GM21619 (cell line): ENCODE measurements around the gene POSTN.
"Not testable (repeated sequence)": the region's sequence is repeated elsewhere in the genome, so short reads cannot be mapped to it uniquely, and the experiment has no call there.

ENCODE experiments used
- ATAC-seq: cut with Tn5 transposase; IDR thresholded peaks from one replicate; pipeline ENCODE4 v1.9.1; 2021; ENCODE audit not compliant: unreplicated experiment

POSTN gene

DNA sequence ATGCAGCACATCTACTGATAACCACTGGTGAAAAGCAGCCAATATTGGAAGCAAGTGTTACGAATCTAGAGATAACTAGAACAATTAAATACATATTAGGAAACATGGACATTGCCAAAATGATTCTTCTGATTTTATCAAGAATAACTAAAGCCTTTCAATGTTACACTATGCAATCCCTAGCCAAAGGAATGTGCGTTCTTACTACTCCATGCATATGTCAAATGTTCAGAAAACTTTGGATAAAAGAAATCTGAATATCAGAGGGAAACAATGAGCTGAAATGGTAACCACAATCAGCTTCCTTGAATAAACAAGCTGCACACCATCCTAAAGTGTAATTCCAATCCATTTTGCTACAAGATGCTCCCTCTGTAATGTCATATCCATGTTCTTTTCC is 951 bp upstream of the POSTN start:
- no peak for ATAC-seq

DNA sequence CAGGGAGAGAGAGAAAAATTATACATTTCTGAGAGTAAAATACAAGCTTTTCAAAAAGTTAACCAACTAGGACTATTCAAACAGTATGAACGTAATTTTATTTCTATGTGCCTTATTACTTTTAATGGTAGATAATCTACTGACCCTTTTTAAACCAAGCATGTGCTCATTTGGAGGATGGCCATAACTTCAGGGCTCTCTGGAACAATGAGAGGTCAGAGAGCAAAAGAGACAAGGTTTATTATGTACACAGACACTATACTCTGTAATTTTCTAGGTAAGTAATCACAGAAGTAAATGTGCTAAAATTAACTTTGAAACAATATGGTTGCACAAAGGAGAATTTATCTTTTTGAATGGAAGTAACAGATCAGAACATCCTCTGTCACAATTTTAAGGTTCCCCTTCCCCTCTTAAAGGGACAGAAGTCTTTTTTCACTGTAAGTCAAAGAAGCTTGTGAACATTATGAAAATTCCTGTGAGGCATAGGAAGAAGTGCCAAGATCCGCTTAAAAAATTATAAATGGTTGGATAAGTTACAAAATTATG is 1.0 kb downstream of the POSTN start:
- ATAC-seq, result no peak

DNA sequence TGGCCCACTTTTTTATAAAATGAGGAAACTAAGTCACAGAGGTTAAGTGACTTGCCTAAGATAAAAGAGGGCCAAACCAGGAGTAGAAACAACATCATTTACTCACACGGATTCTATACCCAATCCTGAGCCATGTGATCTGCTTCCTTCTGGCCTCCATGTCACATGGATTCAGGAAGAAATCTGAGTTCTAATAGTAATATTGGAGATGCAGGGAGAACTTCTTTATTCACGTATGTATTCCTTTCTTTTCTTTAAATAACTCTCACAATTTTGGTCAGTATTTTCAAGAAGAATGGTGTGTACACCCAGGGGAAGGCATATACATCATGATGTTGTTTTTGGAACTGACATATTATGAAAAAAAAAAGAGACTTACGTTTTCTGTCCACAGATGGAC is 1.8 kb downstream of the POSTN start:
- ATAC-seq, result no peak

DNA sequence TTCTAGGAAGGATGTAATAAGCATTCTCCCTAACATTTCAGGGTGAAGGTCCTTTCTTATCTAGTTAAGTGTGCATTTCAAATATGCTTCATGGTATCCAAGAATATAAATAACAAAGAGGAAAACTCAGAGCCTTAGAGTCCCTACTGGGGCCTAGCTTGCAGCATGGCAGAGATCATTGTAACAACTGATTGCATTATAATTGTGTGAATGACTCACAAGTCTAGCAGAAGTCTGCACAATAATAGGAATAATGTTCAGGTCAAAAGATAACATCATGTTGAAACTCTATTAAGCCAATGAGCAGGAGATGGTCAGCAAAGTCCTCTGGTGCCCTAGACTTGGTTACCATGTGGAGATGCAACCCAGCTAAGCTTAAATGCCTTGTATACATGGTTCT is 3.4 kb downstream of the POSTN start:
- no peak for ATAC-seq

DNA sequence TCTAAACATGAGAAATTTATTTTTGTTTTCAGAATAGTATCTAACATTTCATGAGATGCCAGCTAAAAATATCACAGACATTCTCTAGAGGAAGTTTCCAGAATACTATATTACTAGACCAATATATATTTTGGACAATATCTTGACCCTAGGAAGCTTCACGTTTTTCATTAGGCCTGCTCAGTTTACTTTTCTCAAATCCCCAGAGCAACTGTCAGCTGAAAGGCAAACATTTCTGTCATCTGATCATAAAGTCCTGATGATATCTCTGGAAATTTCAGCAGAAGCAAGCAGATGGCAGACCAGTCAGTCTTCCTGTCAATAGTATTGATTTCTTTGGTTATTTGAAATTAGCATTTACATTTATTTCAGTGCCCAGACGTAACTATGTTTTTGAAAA is 4.0 kb downstream of the POSTN start:
- no peak for ATAC-seq

DNA sequence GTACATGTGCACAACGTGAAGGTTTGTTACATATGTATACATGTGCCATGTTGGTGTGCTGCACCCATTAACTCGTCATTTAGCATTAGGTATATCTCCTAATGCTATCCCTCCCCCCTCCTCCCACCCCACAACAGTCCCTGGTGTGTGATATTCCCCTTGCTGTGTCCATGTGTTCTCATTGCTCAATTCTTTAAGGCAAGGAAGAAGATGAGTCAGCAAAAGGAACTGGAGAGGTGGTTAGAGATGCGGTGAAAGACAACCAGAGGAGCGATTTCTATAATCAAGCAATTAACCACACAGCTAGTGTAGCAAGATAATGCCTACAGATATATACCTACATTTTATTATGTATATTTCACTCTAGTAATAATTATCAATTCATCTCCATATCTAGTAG is 9.2 kb downstream of the POSTN start:
- ATAC-seq, result not testable (repeated sequence)

DNA sequence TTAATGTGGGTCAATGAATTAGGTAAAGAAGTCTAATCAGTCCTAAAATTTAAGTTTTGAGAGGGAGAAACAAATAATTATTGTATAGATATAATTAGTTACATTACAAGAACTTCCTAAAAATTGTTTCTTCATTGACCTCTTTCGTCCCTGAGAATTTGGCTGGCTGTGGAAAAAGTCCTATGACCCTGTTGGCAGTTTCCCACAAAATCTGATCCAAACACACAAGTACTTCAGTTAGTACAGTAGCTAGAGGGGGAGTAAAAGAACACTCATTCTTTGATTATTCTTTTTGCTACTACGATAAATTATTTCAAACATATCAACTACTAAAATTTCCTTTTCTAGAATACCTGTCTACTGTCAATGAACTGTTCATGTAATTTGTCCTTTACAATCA is 11.3 kb downstream of the POSTN start:
- no peak for ATAC-seq

DNA sequence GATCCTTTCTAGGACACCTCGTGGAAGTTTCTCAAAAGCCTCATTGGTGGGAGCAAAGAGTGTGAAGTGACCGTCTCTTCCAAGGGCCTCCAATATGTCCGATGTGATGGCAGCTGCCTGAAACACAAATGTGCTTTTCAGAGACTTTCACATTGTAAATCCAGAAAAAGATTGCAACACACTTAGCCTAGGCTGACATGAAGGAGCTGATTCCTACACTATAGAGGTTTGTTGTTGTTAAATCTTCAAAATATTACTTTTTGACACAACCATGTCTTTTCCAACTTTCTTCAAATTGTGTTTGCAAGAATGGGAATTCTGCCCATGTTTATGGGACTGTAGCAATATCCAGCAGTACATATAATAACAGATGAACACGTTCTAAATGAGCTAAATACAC is 12.4 kb downstream of the POSTN start:
- no peak for ATAC-seq

DNA sequence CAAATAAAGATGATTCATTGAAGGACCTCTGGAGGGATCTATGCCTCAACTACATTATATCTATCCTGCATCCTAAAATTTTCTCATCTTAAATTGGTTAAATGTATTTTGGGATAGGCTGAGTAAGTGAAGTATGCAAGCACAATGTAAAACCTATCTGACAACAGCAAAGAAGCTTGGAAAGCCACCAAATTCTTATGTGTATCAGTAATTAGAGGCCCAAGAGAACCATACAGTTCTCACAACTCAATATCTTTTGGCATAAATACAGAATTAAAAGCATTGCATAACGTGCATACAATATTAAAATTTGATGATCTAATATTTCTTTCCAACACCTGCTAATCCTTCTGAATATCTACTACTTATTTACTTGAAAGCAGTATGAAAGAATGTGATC is 13.0 kb downstream of the POSTN start:
- ATAC-seq, result no peak

DNA sequence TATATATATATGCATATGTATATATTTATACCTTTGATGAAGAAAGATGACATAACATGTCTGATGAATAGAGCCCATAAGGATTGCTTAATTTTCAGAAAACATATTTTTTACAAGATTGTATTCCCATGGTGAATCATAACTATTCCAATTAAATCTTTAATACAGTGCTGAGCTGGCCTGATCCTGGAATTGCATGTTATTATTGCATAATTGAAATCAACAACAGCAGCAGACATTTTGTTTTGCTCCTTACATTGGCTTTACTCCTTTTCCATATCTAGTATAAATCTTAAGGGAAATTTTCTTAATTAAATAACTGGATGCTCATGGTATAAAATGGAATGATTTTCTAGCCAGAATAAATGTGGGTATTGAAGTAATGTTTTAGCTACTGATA is 22.0 kb downstream of the POSTN start:
- ATAC-seq, result no peak

DNA sequence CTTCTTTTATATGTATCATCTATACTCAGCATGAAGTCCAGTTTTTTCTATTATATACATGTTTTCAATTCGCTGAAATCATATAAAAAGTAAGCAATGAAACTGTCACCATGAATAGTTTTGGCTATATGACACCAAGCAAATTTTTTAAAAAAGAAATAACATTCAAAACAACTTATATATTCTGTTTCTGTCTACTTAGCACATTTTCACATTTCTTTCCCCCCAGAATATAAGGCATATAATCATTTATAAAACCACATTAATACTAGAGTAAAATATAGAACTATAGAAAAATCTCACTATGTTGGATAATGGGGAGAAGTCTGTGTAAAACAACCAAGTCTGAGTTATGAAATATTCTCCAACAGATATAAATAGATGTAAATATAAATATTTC is 33.1 kb downstream of the POSTN start:
- ATAC-seq, result no peak

DNA sequence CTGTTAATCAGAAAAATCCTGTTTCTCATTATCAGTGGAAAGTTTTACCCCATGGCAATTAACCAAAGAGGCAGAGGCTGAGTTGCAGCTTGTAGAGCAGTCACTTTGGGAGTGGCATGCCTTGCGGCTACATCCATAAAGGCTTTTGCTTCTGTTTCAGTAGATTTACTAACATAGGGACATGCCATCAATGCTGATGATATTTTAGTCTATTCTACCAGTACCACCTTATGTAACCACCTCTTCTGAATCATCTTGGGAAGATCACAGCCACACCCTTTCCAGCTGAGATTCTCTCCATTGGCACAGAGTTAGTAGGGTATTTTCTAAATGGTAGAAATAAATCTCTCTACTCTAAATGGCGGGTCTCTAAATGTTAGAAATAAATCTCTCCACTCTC is 37.5 kb downstream of the POSTN start:
- no peak for ATAC-seq

DNA sequence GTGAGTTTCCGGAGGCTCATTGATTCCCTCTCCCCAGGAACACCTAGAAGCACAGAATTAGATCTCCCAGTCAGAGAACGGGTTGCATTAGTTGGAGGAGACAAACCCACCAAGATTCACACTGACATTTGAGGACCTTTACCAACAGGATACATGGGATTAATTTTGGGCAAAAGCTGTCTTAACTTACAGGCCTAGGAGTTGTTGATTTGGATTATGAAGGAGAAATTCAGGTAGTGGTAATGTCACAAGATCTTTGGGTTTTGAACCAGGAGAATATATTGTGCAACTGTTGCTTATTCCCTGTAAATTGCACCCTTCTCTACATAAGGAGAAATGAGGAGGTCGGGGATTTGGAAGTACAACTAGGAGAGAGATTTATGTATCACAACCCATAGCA is 38.0 kb downstream of the POSTN start:
- ATAC-seq, result no peak

DNA sequence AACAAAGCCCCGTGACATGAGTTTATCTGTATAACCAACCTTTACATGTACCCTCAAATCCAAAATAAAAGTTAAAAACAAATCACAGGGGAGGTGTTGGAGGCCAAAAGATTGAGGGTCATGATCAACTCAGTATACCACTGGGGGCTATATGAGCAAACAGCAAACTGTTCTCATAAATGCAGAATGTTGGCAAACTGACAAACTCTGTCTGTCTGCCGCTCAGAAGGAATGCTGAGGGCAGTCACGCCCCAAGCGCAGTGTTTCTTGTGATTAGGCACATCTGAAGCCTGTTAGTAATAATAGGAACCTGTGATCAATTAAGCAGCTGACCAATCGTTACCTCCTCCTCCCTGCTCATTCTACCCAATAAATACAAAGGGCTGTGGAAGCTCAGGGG is 39.8 kb downstream of the POSTN start:
- ATAC-seq, result not testable (repeated sequence)

DNA sequence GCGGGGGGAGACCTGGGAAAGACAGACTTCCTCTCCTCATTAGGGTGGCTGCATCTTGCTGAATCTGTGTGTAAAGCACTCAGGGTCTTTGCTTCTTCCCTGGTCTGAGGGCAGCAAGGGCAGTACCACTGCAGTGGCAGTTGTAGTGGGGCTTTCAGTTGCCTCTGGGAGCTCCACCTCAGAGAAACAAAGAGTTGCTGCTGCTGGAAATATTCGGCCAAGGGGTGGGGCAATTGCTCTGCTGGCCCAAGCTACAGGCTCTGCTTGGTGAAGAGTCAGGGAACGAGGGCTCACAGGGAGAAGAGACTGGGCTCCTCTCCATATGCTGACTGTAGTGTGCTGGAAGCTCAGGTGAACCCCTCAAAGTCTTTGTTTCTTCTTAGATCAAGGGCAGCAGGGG is 52.5 kb downstream of the POSTN start:
- ATAC-seq, result no peak

DNA sequence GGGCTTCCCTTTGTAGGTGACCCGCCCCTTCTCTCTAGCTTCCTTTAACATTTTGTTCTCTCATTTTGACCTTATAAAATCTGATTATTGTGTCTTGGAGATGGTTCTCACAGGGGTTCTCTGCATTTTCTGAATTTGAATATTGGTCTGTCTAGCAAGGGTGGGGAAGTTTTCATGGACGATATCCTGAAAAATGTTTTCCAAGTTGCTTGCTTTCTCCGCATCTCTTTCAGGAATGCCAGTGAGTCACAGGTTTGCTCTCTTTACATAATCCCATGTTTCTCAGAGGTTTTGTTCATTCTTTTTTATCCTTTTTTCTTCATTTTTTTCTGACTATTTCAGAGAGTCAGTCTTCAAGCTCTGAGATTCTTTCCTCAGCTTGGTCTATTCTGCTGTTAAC is 53.6 kb downstream of the POSTN start:
- no peak for ATAC-seq

DNA sequence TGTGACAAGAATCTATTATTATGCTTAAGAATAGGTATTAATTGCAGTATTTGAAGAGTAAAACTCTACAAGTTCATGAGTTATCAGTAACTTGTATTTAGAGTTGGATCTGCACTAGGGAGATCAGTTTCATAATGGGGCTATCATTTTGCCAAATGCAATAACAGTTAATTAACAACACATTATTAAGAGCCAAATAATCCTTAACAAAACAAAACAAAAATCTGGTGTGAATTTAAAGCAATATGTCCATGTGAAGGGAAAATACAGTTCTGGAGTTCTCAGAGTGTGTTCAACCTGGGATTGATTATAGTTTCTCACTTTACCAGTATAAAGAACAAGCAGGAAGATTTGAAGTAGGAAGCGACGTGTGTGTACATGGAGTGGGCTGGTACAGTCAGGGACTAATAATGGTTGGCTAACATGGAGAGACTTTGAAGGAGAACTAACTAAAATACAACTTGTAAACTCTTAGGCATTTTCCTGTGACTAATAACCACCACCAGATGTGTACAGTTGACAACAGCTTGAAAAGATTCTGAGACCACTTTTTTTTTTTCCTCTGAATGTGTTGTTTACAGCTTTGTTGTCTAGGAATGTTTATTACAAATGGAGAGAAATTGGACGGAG is 58.5 kb downstream of the POSTN start:
- no peak for ATAC-seq

DNA sequence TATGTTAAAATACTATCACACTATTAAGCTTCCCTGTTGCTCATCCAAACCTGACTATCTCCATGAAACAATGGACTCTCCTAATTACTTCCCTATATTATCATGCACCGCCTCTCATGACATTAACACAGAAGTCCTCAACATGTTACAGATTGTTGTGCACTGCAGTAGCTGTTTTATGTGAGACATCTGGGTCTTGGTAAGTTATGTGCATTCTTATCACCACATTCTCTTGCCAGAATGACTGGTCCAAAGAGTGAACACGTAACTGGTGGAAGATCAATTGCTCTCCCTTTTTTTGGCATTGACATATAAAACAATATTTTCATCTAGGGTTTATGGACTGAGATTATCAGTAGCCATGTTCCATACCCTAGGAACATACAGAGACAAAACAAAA is 59.4 kb downstream of the POSTN start:
- ATAC-seq, result no peak

DNA sequence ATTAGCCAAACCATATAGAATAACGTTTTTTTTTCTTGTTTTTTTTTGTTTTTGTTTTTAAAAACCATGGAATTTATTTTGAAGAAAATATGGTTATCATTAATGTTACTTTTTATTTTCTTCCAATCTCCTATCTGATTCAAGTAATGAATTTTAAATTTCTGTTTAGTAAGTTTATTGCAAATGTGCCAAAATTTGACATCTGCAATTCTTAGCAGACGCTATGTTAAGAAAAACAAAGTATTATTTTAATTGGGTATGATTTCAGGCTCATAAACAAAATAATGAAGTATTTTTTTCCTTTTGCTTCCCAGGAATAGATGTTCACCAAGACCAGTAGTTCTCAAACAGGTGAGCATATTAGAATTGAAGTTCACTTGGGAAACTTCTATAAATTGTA is 63.1 kb downstream of the POSTN start:
- no peak for ATAC-seq

DNA sequence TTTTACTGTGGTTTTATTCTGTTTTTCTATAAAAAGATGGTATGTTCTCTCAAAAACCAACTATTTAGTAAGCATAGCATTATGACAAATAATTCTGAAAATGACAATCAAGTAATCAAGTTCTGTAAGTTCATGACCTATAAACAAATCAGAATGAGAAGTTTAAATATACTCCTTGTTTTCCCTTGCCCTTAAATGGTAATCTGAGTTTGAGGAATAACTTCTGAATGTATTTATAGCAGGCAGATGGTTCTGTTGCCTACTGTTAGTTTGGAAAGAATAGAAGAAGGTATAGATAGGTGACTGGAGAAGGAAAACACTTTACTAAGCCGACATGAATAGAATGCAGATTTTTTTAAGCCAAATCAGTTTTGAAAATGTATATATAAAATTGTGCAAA is 63.9 kb downstream of the POSTN start:
- ATAC-seq, result no peak

DNA sequence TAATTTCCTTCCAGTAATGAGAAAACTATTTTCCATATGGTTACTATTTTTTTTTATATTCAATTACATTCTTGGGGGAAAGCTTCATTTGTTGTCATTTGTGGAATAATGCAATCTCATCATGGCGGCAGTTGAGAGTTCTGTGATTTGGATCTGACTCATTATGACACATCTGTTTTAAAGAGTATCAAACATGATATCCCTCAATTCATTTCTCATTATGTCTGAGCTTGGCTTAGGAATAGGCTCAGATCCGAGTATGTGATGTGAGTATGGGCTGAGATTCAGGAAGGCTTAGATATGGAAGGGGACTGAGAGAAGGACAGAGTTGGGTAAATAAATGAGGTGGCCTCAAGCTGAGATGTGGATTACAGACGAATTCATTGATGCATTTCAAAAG is 64.4 kb downstream of the POSTN start:
- no peak for ATAC-seq

DNA sequence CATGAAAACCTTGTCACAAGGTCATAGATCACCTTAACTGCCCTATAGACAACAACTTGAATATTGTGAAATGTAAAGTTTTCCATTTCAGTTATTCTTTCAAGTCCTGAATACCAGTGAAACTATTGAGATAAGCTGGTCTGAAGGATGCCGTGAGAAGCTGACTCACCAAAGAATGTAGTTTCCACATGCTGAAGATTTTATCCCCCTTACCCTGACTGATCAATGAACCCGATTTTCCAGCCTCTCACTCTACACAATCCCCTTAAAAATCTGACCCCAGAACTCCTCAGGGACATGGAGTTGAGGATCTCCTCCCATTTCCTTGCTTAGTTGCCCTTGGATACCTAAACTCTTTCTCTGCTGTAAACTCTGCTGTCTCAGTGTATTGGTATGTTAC is 67.5 kb downstream of the POSTN start:
- ATAC-seq, result no peak

DNA sequence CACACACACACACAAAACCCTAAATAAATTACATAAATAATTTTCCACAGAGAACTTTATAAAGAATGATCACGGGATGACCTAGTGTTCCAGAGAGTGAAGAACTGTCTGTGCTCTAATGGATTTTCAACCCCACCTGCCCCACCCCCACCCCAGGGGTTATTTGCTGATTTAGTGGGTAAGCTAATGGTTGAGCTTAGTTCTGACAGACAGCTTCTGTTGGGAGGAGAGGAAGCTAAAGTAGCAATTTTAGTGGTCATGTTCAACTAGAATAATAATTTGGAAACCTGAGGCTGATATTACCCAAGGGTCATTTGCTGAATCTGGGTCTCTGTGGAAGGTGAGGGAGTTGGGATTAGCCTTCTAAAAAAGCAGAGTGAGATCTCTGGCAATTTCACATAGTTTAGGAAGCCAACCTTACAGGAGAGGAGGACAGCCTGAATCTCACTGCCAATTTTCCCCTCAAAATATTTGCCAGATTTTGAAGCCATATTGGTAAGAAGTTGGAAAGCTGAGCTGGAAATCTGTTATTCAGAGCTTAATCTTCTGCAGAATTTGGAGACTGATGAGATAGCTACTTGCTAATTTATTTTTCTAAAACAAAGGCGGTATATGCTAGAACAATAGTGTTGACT is 68.7 kb downstream of the POSTN start:
- no peak for ATAC-seq
